Cardiac muscle cell (in vitro differentiated cells and primary cell): ENCODE measurements around the gene SETDB2. TPM values are rescaled to one million over a fixed set of nuclear protein-coding genes. Genes with fewer than 3 reads are reported as not detected.

Experiments
- DNase-seq, 2 donors: peaks; one replicate each; pipeline versions ENCODE4 v3.0.0 to v3.0.0-alpha.2; 2010 to 2017; ENCODE audit warnings: low read depth in 1 of 2, low spot score in 1 of 2
- H3K27ac ChIP-seq: fragments of 200-600 bp; sonication (generic); 2 replicates; pipeline ENCODE4 v1.5.1; 2016
- H3K27me3 ChIP-seq: fragments of 200-600 bp; sonication (generic); 2 replicates; pipeline ENCODE4 v1.6.0; 2016; ENCODE audit warnings: control low read depth
- H3K36me3 ChIP-seq: fragments of 200-600 bp; sonication (generic); 2 replicates; pipeline ENCODE4 v1.5.1; 2016; ENCODE audit warnings: control low read depth
- H3K4me1 ChIP-seq: fragments of 200-600 bp; sonication (generic); 2 replicates; pipeline ENCODE4 v1.8.1; 2017; ENCODE audit warnings: low read depth, mild to moderate bottlenecking, mixed run types
- H3K4me3 ChIP-seq: fragments of 200-600 bp; sonication (generic); 2 replicates; pipeline ENCODE4 v1.5.1; 2016; ENCODE audit warnings: mild to moderate bottlenecking
- H3K9me3 ChIP-seq: fragments of 200-600 bp; sonication (generic); 2 replicates; pipeline ENCODE4 v1.5.1; 2017; ENCODE audit warnings: low read depth, mild to moderate bottlenecking, control low read depth
- CTCF ChIP-seq: IDR thresholded peaks from 2 replicates; pipeline ENCODE4 v1.5.1; 2012; ENCODE audit warnings: low read depth, mild to moderate bottlenecking, low read length
- polyA plus RNA-seq: library from polyadenylated mRNA; unstranded; fragments of >200 nt; fragmentation: Nextera tagmentation; extraction: Ambion mirVana; gene quantifications from 2 replicates; pipeline ENCODE4 v1.2.1, GENCODE V29; 2016
- total RNA-seq: library from RNA; depleted of rRNA; stranded (reverse); fragments of >200 nt; gene quantifications from 2 replicates; pipeline ENCODE4 v1.2.3, GENCODE V29; 2016

SETDB2 gene
- total and polyA plus RNA-seq, 2 experiments from 2014 or later: 7.5 to 12.4 TPM

GRCh38 chr13:49452725-49453457, 8.8 kb downstream of the SETDB2 start:
- H3K27ac ChIP-seq: no peak overlapping the region
- no peaks in the 10 kb centered on the region for H3K36me3 ChIP-seq
- no peak for DNase-seq
- H3K4me1 ChIP-seq: no peaks in the 10 kb centered on the region
- TF ChIP-seq CTCF: no peak
- no peaks in the 10 kb centered on the region for H3K9me3 ChIP-seq
- no peak overlapping the region for H3K4me3 ChIP-seq
- H3K27me3 ChIP-seq: no peaks in the 10 kb centered on the region

- Histone ChIP-seq H3K4me3 (no peak overlapping the region), H3K27ac (no peak overlapping the region), H3K27me3 (no peaks in the 10 kb centered on the region), H3K9me3 (no peaks in the 10 kb centered on the region), H3K4me1 (no peaks in the 10 kb centered on the region), H3K36me3 (no peaks in the 10 kb centered on the region)
- DNase-seq: no peak
- no peak for TF ChIP-seq CTCF
Observed at GRCh38 chr13:49453465-49453864, 9.4 kb downstream of the SETDB2 start.

- Histone ChIP-seq H3K27me3 (no peaks in the 10 kb centered on the region), H3K27ac (no peak overlapping the region), H3K9me3 (no peaks in the 10 kb centered on the region), H3K4me3 (no peak overlapping the region), H3K4me1 (no peaks in the 10 kb centered on the region), H3K36me3 (no peaks in the 10 kb centered on the region)
- no peak for DNase-seq
- no peak for TF ChIP-seq CTCF
Observed at GRCh38 chr13:49454388-49455006, 10.4 kb downstream of the SETDB2 start.

GRCh38 chr13:49455007-49455398, 10.9 kb downstream of the SETDB2 start:
- no peak for DNase-seq
- H3K4me1 ChIP-seq: no peaks in the 10 kb centered on the region
- no peaks in the 10 kb centered on the region for H3K27me3 ChIP-seq
- no peak for TF ChIP-seq CTCF
- H3K27ac ChIP-seq: no peak overlapping the region
- H3K36me3 ChIP-seq: no peaks in the 10 kb centered on the region
- H3K4me3 ChIP-seq: no peak overlapping the region
- H3K9me3 ChIP-seq: no peaks in the 10 kb centered on the region

GRCh38 chr13:49456156-49456555, 12.1 kb downstream of the SETDB2 start:
- H3K4me1 ChIP-seq: no peaks in the 10 kb centered on the region
- no peak overlapping the region for H3K27ac ChIP-seq
- peaks cover 2% of the 10 kb centered on the region for H3K36me3 ChIP-seq
- DNase-seq: no peak
- no peaks in the 10 kb centered on the region for H3K27me3 ChIP-seq
- no peaks in the 10 kb centered on the region for H3K9me3 ChIP-seq
- no peak overlapping the region for H3K4me3 ChIP-seq
- TF ChIP-seq CTCF: no peak
